Daoy (cell line): Measurements from ENCODE around the gene THAP4. TPM values are rescaled to one million over a fixed set of nuclear protein-coding genes. Genes with fewer than 3 reads are reported as not detected.
"Not testable (repeated sequence)": the region's sequence is repeated elsewhere in the genome, so short reads cannot be mapped to it uniquely, and the experiment has no call there.

Experiments used
- DNase-seq: peaks from one replicate; pipeline ENCODE4 v3.0.0-alpha.2; 2015; ENCODE audit warnings: low read depth
- total RNA-seq: library from RNA; depleted of rRNA; stranded (reverse); fragments of >200 nt; shearing (Covaris generic); gene quantifications from 2 replicates; pipeline ENCODE4 v1.2.3, GENCODE V29; 2014

THAP4 gene
- total RNA-seq, 1 experiment from 2014 or later: 45.7 TPM

- DNase-seq: no peak
These were observed 50.2 kb downstream of the THAP4 start for GRCh38 chr2:241586564-241587264.

- DNase-seq: no peak
These were observed 52.5 kb downstream of the THAP4 start for GRCh38 chr2:241584436-241584835.

DNA sequence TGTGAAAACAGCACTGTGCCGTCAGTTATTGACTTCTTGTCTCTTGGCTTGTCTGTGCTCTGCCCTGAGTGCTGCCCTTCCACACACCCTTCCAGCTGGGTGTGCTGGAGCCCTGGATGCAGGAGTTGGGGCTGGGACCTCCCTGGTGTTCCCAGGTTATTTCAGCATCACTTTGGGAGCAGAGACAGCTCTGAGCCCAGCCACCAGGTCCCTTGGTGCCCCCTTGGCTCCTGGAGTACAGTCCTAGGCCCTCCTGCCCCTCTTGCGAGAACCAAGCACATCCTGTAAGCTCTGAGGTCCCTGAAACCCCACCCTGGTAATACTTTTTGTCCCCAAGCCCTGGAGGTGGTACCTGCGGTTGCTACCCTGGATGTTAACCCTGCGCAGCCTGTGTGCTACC lies 54.2 kb downstream of the THAP4 start:
- no peak for DNase-seq

GRCh38 chr2:241582328-241582727 lies 54.6 kb downstream of the THAP4 start:
- no peak for DNase-seq

GRCh38 chr2:241579281-241579680 lies 57.7 kb downstream of the THAP4 start:
- no peak for DNase-seq

GRCh38 chr2:241577413-241578122 lies 59.4 kb downstream of the THAP4 start:
- DNase-seq: no peak

DNA sequence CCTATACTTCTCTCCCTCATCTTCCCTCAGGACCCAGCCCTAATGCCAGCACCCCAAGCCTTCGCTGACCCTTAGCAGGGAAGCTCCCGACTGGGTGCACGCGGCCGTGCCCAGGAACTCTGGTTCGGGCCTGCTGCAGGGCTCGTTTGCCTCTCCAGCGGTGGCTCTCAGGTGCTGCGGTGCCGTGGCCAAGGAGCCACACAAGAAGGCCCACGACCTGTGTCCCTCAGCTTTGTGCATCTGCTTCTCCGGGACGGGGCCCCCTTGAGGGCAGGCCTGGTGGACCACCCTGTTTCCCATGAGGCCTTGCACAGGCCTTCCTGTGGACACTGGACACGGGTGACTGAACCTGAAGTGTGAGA lies 60.7 kb downstream of the THAP4 start:
- DNase-seq: no peak

DNA sequence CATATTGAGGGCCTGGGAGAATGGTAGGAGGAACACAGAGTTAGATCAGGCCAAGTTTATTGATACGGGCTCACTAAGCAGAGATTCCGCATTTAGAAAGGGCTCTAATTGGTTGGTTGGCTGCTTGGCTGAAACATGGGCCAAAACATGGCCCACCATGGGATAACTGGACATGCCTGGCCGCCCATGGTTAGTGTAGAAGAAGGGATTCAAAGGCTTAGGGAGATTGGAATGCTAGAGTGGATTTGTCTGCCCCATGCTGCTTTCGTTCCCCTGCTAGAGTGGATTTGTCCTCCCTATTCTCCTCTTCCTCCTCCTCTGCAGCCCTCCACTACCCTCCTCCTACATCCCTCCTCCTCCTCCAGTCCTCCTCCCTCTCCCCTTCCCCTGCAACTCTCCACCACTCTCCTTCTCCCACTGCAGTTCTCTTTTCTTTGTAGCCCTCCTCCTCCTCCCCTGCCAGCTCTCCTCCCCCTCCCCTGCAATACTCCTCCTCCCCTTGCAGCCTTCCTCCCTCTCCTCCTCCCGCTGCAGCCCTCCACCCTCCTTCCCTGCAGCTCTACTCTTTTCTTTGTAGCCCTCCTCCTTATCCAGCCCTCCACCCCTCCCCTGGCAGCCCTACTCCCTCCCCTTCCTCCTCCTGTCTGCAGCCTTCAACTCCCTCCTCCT lies 61.2 kb downstream of the THAP4 start:
- DNase-seq: no peak

DNA sequence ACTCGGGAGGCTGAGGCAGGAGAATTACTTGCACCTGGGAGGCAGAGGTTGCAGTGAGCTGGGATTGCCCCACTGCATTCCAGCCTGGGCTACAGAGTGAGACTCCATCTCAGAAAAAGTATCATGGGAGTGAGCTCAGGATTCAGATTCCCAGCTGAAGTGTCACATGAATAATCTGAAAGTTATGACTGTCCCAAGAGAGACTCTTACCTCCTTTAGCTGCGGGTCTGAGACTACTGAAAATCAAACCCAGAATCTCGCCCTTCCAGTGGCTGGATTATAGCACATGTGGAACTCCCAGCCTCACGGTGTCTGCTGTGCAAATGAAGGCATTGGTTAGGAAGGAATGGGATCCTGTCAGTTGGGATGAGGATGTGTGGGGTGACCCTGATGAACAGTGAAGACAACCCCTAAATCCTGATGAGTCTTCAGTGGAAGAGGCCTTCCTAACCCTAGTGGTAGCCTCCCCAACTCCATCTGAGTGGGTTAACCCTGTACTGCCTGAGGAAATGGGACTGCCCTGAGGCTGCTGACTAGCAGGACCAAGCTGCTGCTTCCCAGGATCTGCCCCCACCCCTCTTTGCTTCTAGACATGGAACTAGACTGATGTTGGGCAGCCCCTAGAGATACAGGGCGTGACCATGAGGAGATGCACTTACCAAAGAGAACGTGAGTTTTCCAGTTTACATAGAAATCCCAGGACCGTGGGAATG lies 61.9 kb downstream of the THAP4 start:
- no peak for DNase-seq

DNA sequence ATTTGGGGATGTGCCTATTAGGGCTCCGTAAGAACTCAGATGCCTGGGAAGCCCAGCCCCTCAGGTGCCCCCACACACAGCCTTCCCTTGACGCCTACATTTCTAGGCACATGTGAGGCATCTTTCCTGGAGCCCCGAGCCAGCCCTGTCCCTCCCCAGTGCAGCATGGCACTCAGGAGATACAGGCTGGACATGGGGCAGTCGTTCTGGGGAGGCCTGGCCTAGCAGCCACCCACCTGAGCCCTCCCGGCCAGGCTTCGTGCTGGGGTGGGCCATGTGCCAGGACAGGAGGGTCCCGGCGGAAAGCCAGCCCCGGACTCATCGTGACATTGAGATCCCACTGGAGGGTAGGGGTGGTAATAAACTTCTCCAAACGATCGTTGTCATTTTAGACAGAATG lies 63.2 kb downstream of the THAP4 start:
- DNase-seq: no peak

- not testable (repeated sequence) for DNase-seq
These were observed 63.9 kb downstream of the THAP4 start for GRCh38 chr2:241572915-241573651.

DNA sequence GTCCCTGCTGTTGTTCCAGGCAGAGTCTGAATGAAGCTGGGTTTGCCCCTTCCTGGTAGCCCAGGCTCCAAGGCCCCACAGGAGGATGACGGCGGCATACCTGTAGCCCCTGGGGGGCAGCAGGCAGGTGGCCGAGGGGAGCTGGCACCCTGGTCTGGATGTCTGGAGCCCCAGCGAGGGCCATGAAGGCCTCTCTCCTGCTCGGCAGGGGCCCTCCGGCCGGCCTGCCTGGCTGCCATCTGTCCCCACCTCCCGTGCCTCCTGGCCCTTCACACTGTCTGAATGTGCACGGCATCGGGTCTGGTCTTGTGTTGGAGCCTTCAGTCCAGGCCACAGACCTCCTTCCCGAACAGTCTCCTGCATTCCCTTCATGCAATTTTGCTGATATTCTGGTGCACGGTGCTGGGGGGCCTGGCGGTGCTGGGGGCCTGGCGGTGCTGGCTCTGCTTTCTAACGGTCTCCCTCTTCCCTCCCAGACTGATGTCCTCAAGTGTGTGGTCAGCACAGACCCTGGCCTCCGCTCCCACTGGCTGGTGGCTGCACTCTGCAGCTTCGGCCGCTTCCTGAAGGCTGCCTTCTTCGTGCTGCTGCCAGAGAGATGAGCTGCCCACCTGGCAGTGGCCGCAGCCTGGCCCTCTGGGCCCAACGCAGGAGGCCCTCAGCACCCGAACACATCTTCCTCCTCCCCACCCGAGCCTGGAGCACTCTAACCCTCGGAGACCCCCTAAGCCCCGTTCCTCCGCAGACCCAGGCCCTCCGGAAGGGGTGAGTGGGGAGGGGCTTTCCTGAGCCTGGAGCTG lies 64.9 kb downstream of the THAP4 start:
- DNase-seq: no peak

GRCh38 chr2:241570961-241571581 lies 65.9 kb downstream of the THAP4 start:
- no peak for DNase-seq

DNA sequence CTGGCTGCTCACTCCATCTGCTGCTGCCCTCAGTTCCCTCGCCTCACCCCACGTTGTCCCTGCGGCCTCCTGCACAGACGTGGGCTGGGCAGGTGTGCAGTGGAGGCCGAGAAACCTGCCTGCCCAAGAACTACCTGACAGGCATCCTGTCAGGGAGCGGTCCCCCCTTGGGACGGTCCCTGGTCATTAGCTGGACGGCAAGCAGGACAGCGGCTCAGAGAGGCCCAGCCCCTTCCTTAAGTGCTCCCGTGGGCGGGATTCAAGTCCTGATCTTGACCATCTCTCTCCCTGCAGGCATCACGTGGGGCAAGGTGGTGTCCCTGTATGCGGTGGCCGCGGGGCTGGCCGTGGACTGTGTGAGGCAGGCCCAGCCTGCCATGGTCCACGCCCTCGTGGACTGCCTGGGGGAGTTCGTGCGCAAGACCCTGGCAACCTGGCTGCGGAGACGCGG lies 67.1 kb downstream of the THAP4 start:
- DNase-seq: no peak

GRCh38 chr2:241568726-241569125 lies 68.2 kb downstream of the THAP4 start:
- no peak for DNase-seq

- no peak for DNase-seq
These were observed 69.2 kb downstream of the THAP4 start for GRCh38 chr2:241567776-241568175.

GRCh38 chr2:241567266-241567665 lies 69.7 kb downstream of the THAP4 start:
- not testable (repeated sequence) for DNase-seq

GRCh38 chr2:241566468-241566867 lies 70.5 kb downstream of the THAP4 start:
- DNase-seq: no peak

GRCh38 chr2:241566021-241566420 lies 70.9 kb downstream of the THAP4 start:
- DNase-seq: not testable (repeated sequence)

GRCh38 chr2:241565411-241565810 lies 71.5 kb downstream of the THAP4 start:
- DNase-seq: no peak
